ENCODE data around the gene EPHB1. TPM values are rescaled to one million over a fixed set of nuclear protein-coding genes. Genes with fewer than 3 reads are reported as not detected.

EPHB1 gene
- total and polyA plus RNA-seq, 2 donors (not counting 3 experiments of a cell fraction or from before 2014, with no cell fraction given) = 1.3 to 5.2 TPM

GRCh38 chr3:134985864-134986715 lies 191.0 kb downstream of the EPHB1 start:
- POLR2A ChIA-PET = no interaction called here

More at GRCh38 chr3:134985864-134986715, 191.0 kb downstream of the EPHB1 start:
- DNase-seq (ENCODE audit: low read depth, low spot score) (no peak), FAIRE-seq (no peak)
- intact Hi-C loops (cut with micrococcal nuclease) (no loop called here), dilution Hi-C loops (cut with MboI; ENCODE audit: extremely low pct_ligation_motif_present, low sequenced_read_pairs) (no loop called here)
- Histone ChIP-seq H3K9me3 (replicated peaks; ENCODE audit: control insufficient read depth, insufficient read depth, low read length) (no peaks in the 10 kb centered on the region), H3K9me1 (replicated peaks; ENCODE audit: control insufficient read depth, extremely low read depth, insufficient read depth, low read length) (no peaks in the 10 kb centered on the region), H3K27me3 (ENCODE audit: control insufficient read depth in 2 of 2, insufficient read depth in 2 of 2, low read length in 2 of 2) (no peaks in the 10 kb centered on the region), H3K36me3 (ENCODE audit: control insufficient read depth in 2 of 2, extremely low read depth in 1 of 2, insufficient read depth in 2 of 2, low read length in 2 of 2) (no peaks in the 10 kb centered on the region), H3K4me1 (ENCODE audit: control insufficient read depth, extremely low read depth, insufficient read depth, low read length) (no peaks in the 10 kb centered on the region), H3K79me2 (ENCODE audit: control insufficient read depth, insufficient read depth, low read length) (no peaks in the 10 kb centered on the region), H4K20me1 (replicated peaks; ENCODE audit: control insufficient read depth, extremely low read depth, insufficient read depth, low read length) (no peaks in the 10 kb centered on the region), H3K9ac (replicated peaks; ENCODE audit: extremely low read depth, insufficient read depth, low read length) (no peak overlapping the region), H3K27ac (ENCODE audit: insufficient read depth, low read depth, low read length) (no peak overlapping the region), H3K4me3 (replicated peaks in 1 of 3; ENCODE audit: insufficient read depth in 1 of 3, low read depth in 1 of 3, low read length in 3 of 3) (no peak overlapping the region), H2AFZ (ENCODE audit: low read depth, low read length) (no peak overlapping the region), H3K4me2 (ENCODE audit: insufficient read depth, low read length) (no peak overlapping the region)
- BruUV-seq (replicated peaks) = no TSS peak
- CTCF ChIA-PET = no interaction called here
- TF ChIP-seq EZH2 (IDR thresholded peaks at IDR 0.05; ENCODE audit: borderline replicate concordance, low read depth, low read length, severe bottlenecking) (no peak), MYC (IDR thresholded peaks at IDR 0.05; ENCODE audit: low read depth, low read length) (no peak), JUN (IDR thresholded peaks at IDR 0.05; ENCODE audit: borderline replicate concordance, insufficient read depth, insufficient read length, low read depth) (no peak), GATA2 (IDR thresholded peaks at IDR 0.05; ENCODE audit: insufficient read depth, insufficient read length, low read depth, low read length) (no peak), CTCF (IDR thresholded peaks at IDR 0.05; ENCODE audit: extremely low read depth in 1 of 2, insufficient read depth in 1 of 2, low read depth in 1 of 2, low read length in 2 of 2) (no peak), POLR2A (IDR thresholded peaks at IDR 0.05; ENCODE audit: low read depth, low read length) (no peak), FOS (IDR thresholded peaks at IDR 0.05; ENCODE audit: borderline replicate concordance, insufficient read depth, low read length) (no peak)
